Right atrium auricular region (tissue), 2 donors: ENCODE measurements around the gene TMEM242. TPM values are rescaled to one million over a fixed set of nuclear protein-coding genes. Genes with fewer than 3 reads are reported as not detected.

Experiments
- DNase-seq: peaks from one replicate; pipeline ENCODE4 v3.0.0-alpha.2; 2019; ENCODE audit warnings: low spot score
- H3K27ac ChIP-seq, 2 donors: fragments of 200-600 bp; sonication (generic); 1 replicate in 1 of 2; 2 replicates in 1 of 2; pipeline ENCODE4 v1.5.1; 2016 to 2019
- H3K27me3 ChIP-seq, 2 donors: fragments of 200-600 bp; sonication (generic); one replicate each; pipeline versions ENCODE4 v1.5.1 to v1.6.0; 2017 to 2019
- H3K36me3 ChIP-seq: fragments of 200-600 bp; sonication (generic); one replicate; pipeline ENCODE4 v1.5.1; 2016
- H3K4me1 ChIP-seq, 2 donors: fragments of 200-600 bp; sonication (generic); one replicate each; pipeline versions ENCODE4 v1.5.1 to v1.6.0; 2017 to 2019
- H3K4me3 ChIP-seq, 2 donors: fragments of 200-600 bp; sonication (generic); 1 replicate in 1 of 2; 2 replicates in 1 of 2; pipeline ENCODE4 v1.5.1; 2017 to 2019; ENCODE audit warnings: mild to moderate bottlenecking in 1 of 2, moderate library complexity in 1 of 2
- H3K9me3 ChIP-seq, 2 donors: fragments of 200-600 bp; sonication (generic); one replicate each; pipeline ENCODE4 v1.5.1; 2019
- total RNA-seq, 2 donors: library from RNA; depleted of rRNA; stranded (reverse); fragments of >200 nt; gene quantifications; one replicate each; pipeline ENCODE4 v1.1.0, GENCODE V29; 2016
- TF ChIP-seq, protein P1 (sequence below), 2 donors: fragments of 200-600 bp; sonication (generic); IDR thresholded peaks; one replicate each; pipeline ENCODE4 v1.5.1; 2019; ENCODE audit warnings: antibody characterized with exemption in 2 of 2

Gene TMEM242
- total RNA-seq, 2 donors from 2014 or later: 4.9 to 6.2 TPM

DNA sequence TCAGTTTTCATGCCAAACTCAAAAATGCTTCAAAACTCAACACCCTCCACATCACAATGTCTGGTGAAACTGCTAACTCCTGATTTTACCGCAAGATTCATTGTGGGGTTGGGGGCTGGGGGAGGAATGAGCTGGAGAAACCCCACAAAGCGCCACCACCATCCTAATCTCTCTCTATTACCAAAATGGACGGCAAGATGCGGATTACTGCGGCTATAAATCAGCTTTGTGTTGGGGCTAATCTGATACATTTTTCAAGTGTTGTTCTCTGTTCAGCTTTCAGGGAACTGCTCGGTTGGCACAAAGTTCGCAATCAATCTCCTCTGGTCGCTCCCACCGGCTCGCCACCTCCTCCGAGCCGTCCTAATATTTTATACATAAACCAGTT, 83.7 kb downstream of the TMEM242 start:
- peak overlapping the region in 1 of 2 donors; percentile 18 for H3K4me3 ChIP-seq
- H3K36me3 ChIP-seq: no peaks in the 10 kb centered on the region
- no peaks in the 10 kb centered on the region for H3K9me3 ChIP-seq
- peaks cover 0 to 41% of the 10 kb centered on the region in 2 donors for H3K4me1 ChIP-seq
- DNase-seq: no peak
- H3K27me3 ChIP-seq: no peaks in the 10 kb centered on the region
- peak overlapping the region; percentile 60 to 61 for H3K27ac ChIP-seq
- TF ChIP-seq, protein P1, sequence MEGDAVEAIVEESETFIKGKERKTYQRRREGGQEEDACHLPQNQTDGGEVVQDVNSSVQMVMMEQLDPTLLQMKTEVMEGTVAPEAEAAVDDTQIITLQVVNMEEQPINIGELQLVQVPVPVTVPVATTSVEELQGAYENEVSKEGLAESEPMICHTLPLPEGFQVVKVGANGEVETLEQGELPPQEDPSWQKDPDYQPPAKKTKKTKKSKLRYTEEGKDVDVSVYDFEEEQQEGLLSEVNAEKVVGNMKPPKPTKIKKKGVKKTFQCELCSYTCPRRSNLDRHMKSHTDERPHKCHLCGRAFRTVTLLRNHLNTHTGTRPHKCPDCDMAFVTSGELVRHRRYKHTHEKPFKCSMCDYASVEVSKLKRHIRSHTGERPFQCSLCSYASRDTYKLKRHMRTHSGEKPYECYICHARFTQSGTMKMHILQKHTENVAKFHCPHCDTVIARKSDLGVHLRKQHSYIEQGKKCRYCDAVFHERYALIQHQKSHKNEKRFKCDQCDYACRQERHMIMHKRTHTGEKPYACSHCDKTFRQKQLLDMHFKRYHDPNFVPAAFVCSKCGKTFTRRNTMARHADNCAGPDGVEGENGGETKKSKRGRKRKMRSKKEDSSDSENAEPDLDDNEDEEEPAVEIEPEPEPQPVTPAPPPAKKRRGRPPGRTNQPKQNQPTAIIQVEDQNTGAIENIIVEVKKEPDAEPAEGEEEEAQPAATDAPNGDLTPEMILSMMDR (IDR thresholded peaks at IDR 0.05): no peak

Other genes starting within 250 kb of the TMEM242 start
- 10 to 100 TPM; 13.0 to 19.1 TPM for gene ZDHHC14, start 57.7 kb upstream of the TMEM242 start, total RNA-seq